H1 (cell line): ENCODE measurements around the gene BTAF1. TPM values are rescaled to one million over a fixed set of nuclear protein-coding genes. Genes with fewer than 3 reads are reported as not detected.
"Not testable (repeated sequence)": the region's sequence is repeated elsewhere in the genome, so short reads cannot be mapped to it uniquely, and the experiment has no call there.

Experiments
- CTCF ChIA-PET: fragments of 300-600 bp; sonication (Branson Sonifier 250); formaldehyde crosslinking; loops from one replicate; lab custom pipeline; 2021; ENCODE audit not compliant: partially characterized antibody; lab: Charles Lee
- POLR2A ChIA-PET: fragments of 300-600 bp; sonication (Branson Sonifier 250); formaldehyde crosslinking; loops from one replicate; lab custom pipeline; 2021; ENCODE audit warnings: inconsistent platforms; ENCODE audit not compliant: partially characterized antibody; lab: Charles Lee
- DNase-seq, 2 experiments: peaks; one replicate each; pipeline versions ENCODE4 v3.0.0 to v3.0.0-alpha.2; 2010 to 2022; ENCODE audit warnings: low spot score in 2 of 2, low read depth in 1 of 2, mixed read lengths in 1 of 2
- FAIRE-seq: peaks from 2 replicates; lab custom pipeline; 2011; peaks lifted over from hg19 to GRCh38; lab: Jason Lieb, UNC
- H2AFZ ChIP-seq: 2 replicates; pipeline ENCODE4 v1.8.1; 2012; ENCODE audit warnings: low read length, inconsistent platforms
- H2AK5ac ChIP-seq: 2 replicates; pipeline ENCODE4 v1.6.1; 2013; ENCODE audit warnings: low read depth, low read length
- H2BK120ac ChIP-seq: replicated peaks from 2 replicates; pipeline ENCODE3; 2013; ENCODE audit warnings: low read depth, low read length, inconsistent platforms
- H2BK12ac ChIP-seq: 2 replicates; pipeline ENCODE4 v1.6.1; 2013; ENCODE audit warnings: low read depth, low read length
- H2BK15ac ChIP-seq: 2 replicates; pipeline ENCODE4 v1.6.1; 2013; ENCODE audit warnings: low read length
- H2BK20ac ChIP-seq: 2 replicates; pipeline ENCODE4 v1.6.1; 2013; ENCODE audit warnings: low read length
- H2BK5ac ChIP-seq: 2 replicates; pipeline ENCODE4 v1.6.1; 2013; ENCODE audit warnings: low read depth, low read length
- H3K14ac ChIP-seq: 2 replicates; pipeline ENCODE4 v1.6.1; 2013; ENCODE audit warnings: inconsistent platforms; ENCODE audit not compliant: insufficient read length
- H3K18ac ChIP-seq: 2 replicates; pipeline ENCODE4 v1.6.1; 2013; ENCODE audit warnings: low read length; ENCODE audit errors: extremely low read depth
- H3K23ac ChIP-seq: 2 replicates; pipeline ENCODE4 v1.6.1; 2013; ENCODE audit warnings: inconsistent platforms; ENCODE audit not compliant: insufficient read length
- H3K23me2 ChIP-seq: 2 replicates; pipeline ENCODE4 v1.6.1; 2013; ENCODE audit warnings: low read depth, low read length
- H3K27ac ChIP-seq: 2 replicates; pipeline ENCODE4 v1.6.1; 2011; ENCODE audit warnings: low read depth, low read length, inconsistent platforms
- H3K27me3 ChIP-seq, 4 experiments: replicated peaks in 1 of 4; 1 replicate in 1 of 4; 2 replicates in 3 of 4; pipeline versions ENCODE4 v1.6.1 to v1.8.1; 2011 to 2013; ENCODE audit warnings: low read length in 3 of 4, mild to moderate bottlenecking in 3 of 4, inconsistent platforms in 2 of 4, mixed read lengths in 2 of 4, moderate library complexity in 1 of 4; ENCODE audit not compliant: control insufficient read depth in 3 of 4, insufficient read depth in 3 of 4; ENCODE audit errors: extremely low read depth in 1 of 4
- H3K36me3 ChIP-seq, 4 experiments: 2 replicates each; pipeline versions ENCODE4 v1.6.1 to v1.8.1; 2011 to 2013; ENCODE audit warnings: mild to moderate bottlenecking in 4 of 4, low read length in 3 of 4, moderate library complexity in 2 of 4, control low read depth in 1 of 4, inconsistent platforms in 1 of 4; ENCODE audit not compliant: insufficient read depth in 4 of 4, control insufficient read depth in 2 of 4
- H3K4ac ChIP-seq: replicated peaks from 2 replicates; pipeline ENCODE3; 2013; ENCODE audit warnings: low read length, low read depth, mixed read lengths, inconsistent platforms; ENCODE audit not compliant: insufficient read length
- H3K4me1 ChIP-seq, 4 experiments: replicated peaks in 1 of 4; 1 replicate in 1 of 4; 2 replicates in 3 of 4; pipeline versions ENCODE4 v1.6.1 to v1.8.1; 2011 to 2013; ENCODE audit warnings: low read length in 3 of 4, inconsistent platforms in 2 of 4, mixed read lengths in 1 of 4; ENCODE audit not compliant: insufficient read depth in 4 of 4, control insufficient read depth in 3 of 4
- H3K4me2 ChIP-seq, 2 experiments: 2 replicates each; pipeline versions ENCODE4 v1.6.1 to v1.8.1; 2011 to 2013; ENCODE audit warnings: low read depth in 2 of 2, low read length in 2 of 2, control low read depth in 1 of 2, inconsistent platforms in 1 of 2, mild to moderate bottlenecking in 1 of 2; ENCODE audit not compliant: insufficient read depth in 1 of 2
- H3K4me3 ChIP-seq, 4 experiments: fragments of 200-600, 300-600 bp in 1 of 4; sonication (generic), shearing (Covaris generic), sonication (Bioruptor Twin) in 1 of 4; 2 replicates each; pipeline versions ENCODE4 v1.5.1 to v1.8.1; 2011 to 2016; ENCODE audit warnings: low read length in 4 of 4, low read depth in 3 of 4, control low read depth in 2 of 4, inconsistent platforms in 2 of 4, mild to moderate bottlenecking in 2 of 4, mixed read lengths in 1 of 4, moderate library complexity in 1 of 4; ENCODE audit not compliant: insufficient read depth in 2 of 4; ENCODE audit errors: extremely low read depth in 1 of 4
- H3K56ac ChIP-seq: replicated peaks from 2 replicates; pipeline ENCODE3; 2013; ENCODE audit warnings: low read depth, mild to moderate bottlenecking, mixed read lengths, low read length, inconsistent platforms; ENCODE audit not compliant: insufficient read length
- H3K79me1 ChIP-seq: 2 replicates; pipeline ENCODE4 v1.6.1; 2013; ENCODE audit warnings: low read depth, low read length, control low read depth
- H3K79me2 ChIP-seq, 2 experiments: 2 replicates each; pipeline versions ENCODE4 v1.6.1 to v1.8.1; 2012 to 2013; ENCODE audit warnings: low read length in 2 of 2, mild to moderate bottlenecking in 2 of 2, inconsistent platforms in 1 of 2; ENCODE audit not compliant: insufficient read depth in 2 of 2, control insufficient read depth in 1 of 2
- H3K9ac ChIP-seq, 4 experiments: replicated peaks in 1 of 4; 1 replicate in 1 of 4; 2 replicates in 3 of 4; pipeline versions ENCODE4 v1.6.1 to v1.8.1; 2011 to 2013; ENCODE audit warnings: low read depth in 3 of 4, low read length in 3 of 4, control low read depth in 2 of 4, mild to moderate bottlenecking in 2 of 4, moderate library complexity in 2 of 4, inconsistent platforms in 1 of 4; ENCODE audit errors: extremely low read depth in 1 of 4
- H3K9me3 ChIP-seq, 2 experiments: 2 replicates each; pipeline versions ENCODE4 v1.6.1 to v1.8.1; 2012 to 2013; ENCODE audit warnings: mild to moderate bottlenecking in 2 of 2, moderate library complexity in 2 of 2, control low read depth in 1 of 2, inconsistent platforms in 1 of 2, low read depth in 1 of 2, low read length in 1 of 2, mixed read lengths in 1 of 2; ENCODE audit not compliant: insufficient read depth in 2 of 2
- H4K20me1 ChIP-seq, 2 experiments: replicated peaks in 1 of 2; 2 replicates each; pipeline versions ENCODE3 to v1.8.1; 2011 to 2013; ENCODE audit warnings: inconsistent platforms in 2 of 2, low read length in 2 of 2, mild to moderate bottlenecking in 1 of 2; ENCODE audit not compliant: insufficient read depth in 2 of 2, control insufficient read depth in 1 of 2
- H4K5ac ChIP-seq: 2 replicates; pipeline ENCODE4 v1.6.1; 2013; ENCODE audit warnings: low read length, low read depth, mixed read lengths, inconsistent platforms; ENCODE audit not compliant: insufficient read length
- H4K8ac ChIP-seq: 2 replicates; pipeline ENCODE4 v1.8.0; 2013; ENCODE audit warnings: mild to moderate bottlenecking, moderate library complexity, low read length, inconsistent platforms; ENCODE audit not compliant: insufficient read depth; ENCODE audit errors: extremely low read depth
- H4K91ac ChIP-seq: replicated peaks from 2 replicates; pipeline ENCODE3; 2013; ENCODE audit warnings: low read length, mixed read lengths, inconsistent platforms; ENCODE audit not compliant: insufficient read length
- ASH2L ChIP-seq: fragments of 200-600, 300-600 bp; sonication (generic); IDR thresholded peaks from one replicate; pipeline ENCODE4 v1.7.1; 2017; ENCODE audit warnings: low read length
- NANOG ChIP-seq: IDR thresholded peaks from 2 replicates; pipeline ENCODE4 v1.6.1; 2011; ENCODE audit warnings: low read length, low read depth, mild to moderate bottlenecking, inconsistent platforms; ENCODE audit not compliant: insufficient read depth, poor library complexity, severe bottlenecking
- WGBS, 2 experiments: shearing (Covaris generic) in 1 of 2; methylation state at CpG; one replicate each; pipeline versions ENCODE4 v1.1.6 to v1.1.7; 2013 to 2015; ENCODE audit warnings: low lambda C conversion rate in 2 of 2, mixed read lengths in 2 of 2, inconsistent platforms in 1 of 2, low coverage in 1 of 2, missing lambda C conversion rate in 1 of 2; ENCODE audit not compliant: insufficient replicate concordance in 2 of 2, insufficient coverage in 1 of 2, insufficient read length in 1 of 2; ENCODE audit errors: extremely low coverage in 1 of 2, missing lambda C conversion rate in 1 of 2; 5-methylcytosine and 5-hydroxymethylcytosine counted together
- polyA plus RNA-seq, 7 experiments: library from polyadenylated mRNA; depleted of rRNA in 3 of 7; stranded (reverse) in 5 of 7; unstranded in 2 of 7; fragments of >200 nt in 5 of 7; fragments of 200-250 nt in 2 of 7; gene quantifications; 1 replicate in 5 of 7; 2 replicates in 1 of 7; 4 replicates in 1 of 7; pipeline versions ENCODE4 v1.2.1 to v1.2.3, GENCODE V29; 2011 to 2013; ENCODE audit warnings: missing spikeins in 2 of 7, mixed read lengths in 2 of 7
- total RNA-seq: library from RNA; stranded (reverse); fragmentation: NEBNext Ultra II Directional; extraction: Animal tissue kit (Norgen Biotek cat#: 25700); gene quantifications from 2 replicates; pipeline ENCODE4 v1.2.1, GENCODE V29; 2021

The BTAF1 gene
- total and polyA plus RNA-seq, 2 of the 8 experiments (the other 6 are each of a cell fraction or from before 2014, with no cell fraction given): 24.5 to 39.1 TPM

DNA sequence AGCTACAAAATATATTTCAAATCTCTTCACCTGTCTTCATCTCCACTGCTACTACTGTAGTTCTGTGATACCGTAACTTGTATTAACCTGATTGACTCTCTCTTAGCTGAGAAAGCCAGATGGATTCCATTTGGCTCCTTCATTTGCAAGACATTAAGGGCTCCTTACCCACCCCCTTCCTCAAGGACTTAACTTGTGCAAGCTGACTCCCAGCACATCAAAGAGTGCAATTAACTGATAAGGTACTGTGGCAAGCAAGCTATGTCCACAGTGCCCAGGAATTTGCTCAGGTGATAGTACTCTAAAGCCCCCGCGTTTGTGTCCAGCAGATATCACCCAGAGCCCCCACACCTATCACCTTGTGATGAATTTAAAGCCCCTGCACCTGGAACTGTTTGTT lies 109.5 kb downstream of the BTAF1 start:
- H3K18ac ChIP-seq, H3K9me3 ChIP-seq, H3K79me1 ChIP-seq, H4K91ac ChIP-seq, H3K79me2 ChIP-seq, H2AK5ac ChIP-seq, H3K23ac ChIP-seq, H4K20me1 ChIP-seq, DNase-seq, H3K23me2 ChIP-seq, H2AFZ ChIP-seq, H3K4ac ChIP-seq, H2BK20ac ChIP-seq, H2BK5ac ChIP-seq, H2BK15ac ChIP-seq, H3K27ac ChIP-seq, H3K14ac ChIP-seq, H4K5ac ChIP-seq, H3K9ac ChIP-seq, H2BK12ac ChIP-seq, H3K27me3 ChIP-seq, H3K4me1 ChIP-seq, CTCF ChIA-PET, H3K56ac ChIP-seq, H4K8ac ChIP-seq, H2BK120ac ChIP-seq: not testable (repeated sequence)
- POLR2A ChIA-PET: interaction anchor here (0.7 to 1.2 kb wide), 2 partner anchors 11 to 19 kb away, joined by 3 to 4 read pairs; no protein-coding TSS in a partner anchor
- Histone ChIP-seq H3K4me3 (peak overlapping the region in 1 of 4 experiments; percentile 30; a peak in 1 of 8 replicates), H3K36me3 (peaks cover 0 to 25% (median 3%) of the 10 kb centered on the region in 4 experiments; a peak in 3 of 8 replicates), H3K4me2 (peak overlapping the region; percentile 43 to 47; a peak in 3 of 4 replicates)
- TF ChIP-seq NANOG: peak; percentile 17
- peak; percentile 21 for TF ChIP-seq ASH2L
- FAIRE-seq: peak; percentile 95
- WGBS, 2 experiments: 47% methylated on average over 3 of the region's 3 CpGs; no CpG with 5 or more reads in 1 of the 2 experiments
